Progenitor cell of endocrine pancreas (in vitro differentiated cells): ENCODE measurements around the gene RFPL2. TPM values are rescaled to one million over a fixed set of nuclear protein-coding genes. Genes with fewer than 3 reads are reported as not detected.

Experiments used
- DNase-seq: peaks from one replicate; pipeline ENCODE4 v3.0.0; 2021; ENCODE audit warnings: low spot score; ENCODE audit not compliant: unreplicated experiment
- H3K27ac Mint-ChIP-seq: 2 replicates; pipeline ENCODE4 v1.8.0; 2021; ENCODE audit warnings: mild to moderate bottlenecking, moderate library complexity, mixed read lengths
- H3K27me3 Mint-ChIP-seq: 2 replicates; pipeline ENCODE4 v1.8.0; 2021; ENCODE audit warnings: mixed read lengths
- H3K36me3 Mint-ChIP-seq: 2 replicates; pipeline ENCODE4 v1.8.0; 2022; ENCODE audit warnings: mixed read lengths; ENCODE audit not compliant: insufficient read depth
- H3K4me1 Mint-ChIP-seq: 2 replicates; pipeline ENCODE4 v1.8.0; 2021; ENCODE audit warnings: low read depth, mixed read lengths
- H3K4me3 Mint-ChIP-seq: 2 replicates; pipeline ENCODE4 v1.8.0; 2021; ENCODE audit warnings: low read depth, mild to moderate bottlenecking, moderate library complexity, mixed read lengths
- H3K9me3 Mint-ChIP-seq: 2 replicates; pipeline ENCODE4 v1.8.0; 2021; ENCODE audit warnings: low read depth, mixed read lengths
- total RNA-seq: library from RNA; stranded (reverse); gene quantifications from 2 replicates; pipeline ENCODE4 v1.2.1, GENCODE V29; 2021
- TF ChIP-seq, protein P1 (sequence below): fragments of 200-600 bp; sonication (generic); IDR thresholded peaks from one replicate; pipeline ENCODE4 v1.5.0; 2021; ENCODE audit warnings: antibody characterized with exemption, mild to moderate bottlenecking; ENCODE audit not compliant: unreplicated experiment

Gene RFPL2
- total RNA-seq, 1 donor from 2014 or later = 1.0 TPM

DNA sequence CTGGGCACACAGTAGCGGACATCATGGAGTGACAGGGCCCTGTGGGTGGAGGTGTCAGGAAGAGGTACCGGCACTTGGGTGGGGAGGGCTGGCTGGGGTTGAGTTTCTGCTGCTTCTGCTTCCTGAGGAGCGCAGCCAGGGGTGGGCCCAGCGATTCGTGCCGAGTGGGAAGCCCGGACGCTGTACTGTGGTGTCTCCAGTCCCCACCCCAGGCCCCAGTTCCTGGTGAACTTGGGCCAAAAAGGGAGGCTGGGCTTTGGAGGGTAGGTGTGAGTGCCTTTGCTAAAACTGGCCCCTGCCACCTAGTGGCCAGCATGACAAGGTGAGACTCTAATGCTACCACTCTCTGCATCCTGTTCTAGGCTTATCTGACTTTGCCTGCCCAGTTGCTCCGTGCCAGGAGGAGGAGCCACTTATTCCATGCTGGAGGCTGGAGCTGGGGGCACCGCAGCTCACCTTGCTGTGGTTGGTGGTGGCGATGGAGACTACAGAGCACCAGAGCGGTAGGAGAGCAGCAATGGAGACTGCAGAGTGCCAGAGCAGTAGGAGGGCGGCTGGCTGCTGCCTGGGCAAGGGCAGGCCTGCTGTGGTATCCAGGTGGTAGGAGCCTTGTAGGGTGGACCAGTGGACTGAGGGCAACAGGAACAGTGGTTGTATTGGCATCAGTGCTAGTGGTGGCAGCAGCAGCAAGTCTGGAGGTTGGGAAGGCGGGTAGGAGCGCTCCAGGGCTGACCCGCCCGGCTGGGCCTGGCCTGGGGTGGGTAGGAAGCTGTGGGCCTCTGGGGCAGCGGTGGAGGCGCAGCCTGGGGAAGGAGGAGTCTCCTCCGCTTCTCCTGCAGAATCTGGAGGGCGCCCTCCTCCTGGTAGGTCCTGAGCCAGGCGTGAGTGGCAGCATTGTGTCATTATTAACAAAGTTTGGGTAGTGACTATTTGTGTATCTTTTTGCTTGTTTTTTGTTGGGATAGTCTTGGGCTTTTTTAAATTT lies 2.2 kb upstream of the RFPL2 start:
- Mint-ChIP-seq H3K4me3 (peak overlapping the region; percentile 31), H3K27me3 (peaks cover 39% of the 10 kb centered on the region), H3K36me3 (no peaks in the 10 kb centered on the region), H3K4me1 (peaks cover 10% of the 10 kb centered on the region), H3K27ac (no peak overlapping the region), H3K9me3 (no peaks in the 10 kb centered on the region)
- no peak for DNase-seq
- TF ChIP-seq, protein P1, sequence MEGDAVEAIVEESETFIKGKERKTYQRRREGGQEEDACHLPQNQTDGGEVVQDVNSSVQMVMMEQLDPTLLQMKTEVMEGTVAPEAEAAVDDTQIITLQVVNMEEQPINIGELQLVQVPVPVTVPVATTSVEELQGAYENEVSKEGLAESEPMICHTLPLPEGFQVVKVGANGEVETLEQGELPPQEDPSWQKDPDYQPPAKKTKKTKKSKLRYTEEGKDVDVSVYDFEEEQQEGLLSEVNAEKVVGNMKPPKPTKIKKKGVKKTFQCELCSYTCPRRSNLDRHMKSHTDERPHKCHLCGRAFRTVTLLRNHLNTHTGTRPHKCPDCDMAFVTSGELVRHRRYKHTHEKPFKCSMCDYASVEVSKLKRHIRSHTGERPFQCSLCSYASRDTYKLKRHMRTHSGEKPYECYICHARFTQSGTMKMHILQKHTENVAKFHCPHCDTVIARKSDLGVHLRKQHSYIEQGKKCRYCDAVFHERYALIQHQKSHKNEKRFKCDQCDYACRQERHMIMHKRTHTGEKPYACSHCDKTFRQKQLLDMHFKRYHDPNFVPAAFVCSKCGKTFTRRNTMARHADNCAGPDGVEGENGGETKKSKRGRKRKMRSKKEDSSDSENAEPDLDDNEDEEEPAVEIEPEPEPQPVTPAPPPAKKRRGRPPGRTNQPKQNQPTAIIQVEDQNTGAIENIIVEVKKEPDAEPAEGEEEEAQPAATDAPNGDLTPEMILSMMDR = peak; percentile 61

DNA sequence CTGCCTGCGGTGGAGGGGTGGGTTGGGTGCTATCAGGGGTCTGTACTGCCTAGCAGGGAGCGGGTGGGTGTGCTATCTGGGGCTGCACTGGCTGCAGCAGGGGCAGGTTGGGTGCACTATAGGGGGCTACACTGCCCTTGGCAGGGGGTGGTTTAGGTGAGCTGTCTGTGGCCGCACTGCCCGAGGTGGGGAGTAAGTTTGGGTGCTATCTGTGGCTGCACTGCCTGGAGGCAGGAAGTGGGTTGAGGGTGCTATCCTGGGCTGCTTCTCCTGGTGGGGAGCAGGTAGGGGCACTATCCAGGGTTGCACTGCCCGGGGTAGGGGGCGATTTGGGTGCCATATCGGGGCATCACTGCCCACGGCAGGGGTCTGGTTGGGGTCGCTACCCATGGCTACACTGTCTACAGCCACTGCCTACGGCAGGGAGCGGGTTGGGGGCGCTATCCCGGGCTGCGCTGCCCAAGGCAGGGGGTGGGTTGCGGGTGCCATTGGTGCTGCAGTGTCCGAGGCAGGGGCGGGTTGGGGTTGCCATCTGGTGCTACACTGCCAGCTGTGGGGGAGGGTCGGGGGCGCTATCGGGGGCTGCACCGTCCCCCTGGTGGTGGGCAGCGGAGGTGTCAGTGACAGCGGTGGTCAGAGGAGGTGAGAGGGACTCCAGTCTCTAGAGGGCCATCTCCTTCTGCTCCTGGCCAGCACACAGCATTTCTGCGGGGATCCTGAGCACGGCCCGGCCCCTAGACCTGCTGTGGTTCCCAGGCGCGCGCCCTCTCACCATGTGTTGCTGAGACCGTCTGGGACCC lies 1.3 kb upstream of the RFPL2 start:
- no peak for DNase-seq
- peak overlapping the region; percentile 31 for H3K4me3 Mint-ChIP-seq
- H3K4me1 Mint-ChIP-seq = peaks cover 10% of the 10 kb centered on the region
- no peaks in the 10 kb centered on the region for H3K36me3 Mint-ChIP-seq
- TF ChIP-seq, protein P1 = no peak
- peaks cover 40% of the 10 kb centered on the region for H3K27me3 Mint-ChIP-seq
- H3K27ac Mint-ChIP-seq = no peak overlapping the region
- H3K9me3 Mint-ChIP-seq = no peaks in the 10 kb centered on the region

DNA sequence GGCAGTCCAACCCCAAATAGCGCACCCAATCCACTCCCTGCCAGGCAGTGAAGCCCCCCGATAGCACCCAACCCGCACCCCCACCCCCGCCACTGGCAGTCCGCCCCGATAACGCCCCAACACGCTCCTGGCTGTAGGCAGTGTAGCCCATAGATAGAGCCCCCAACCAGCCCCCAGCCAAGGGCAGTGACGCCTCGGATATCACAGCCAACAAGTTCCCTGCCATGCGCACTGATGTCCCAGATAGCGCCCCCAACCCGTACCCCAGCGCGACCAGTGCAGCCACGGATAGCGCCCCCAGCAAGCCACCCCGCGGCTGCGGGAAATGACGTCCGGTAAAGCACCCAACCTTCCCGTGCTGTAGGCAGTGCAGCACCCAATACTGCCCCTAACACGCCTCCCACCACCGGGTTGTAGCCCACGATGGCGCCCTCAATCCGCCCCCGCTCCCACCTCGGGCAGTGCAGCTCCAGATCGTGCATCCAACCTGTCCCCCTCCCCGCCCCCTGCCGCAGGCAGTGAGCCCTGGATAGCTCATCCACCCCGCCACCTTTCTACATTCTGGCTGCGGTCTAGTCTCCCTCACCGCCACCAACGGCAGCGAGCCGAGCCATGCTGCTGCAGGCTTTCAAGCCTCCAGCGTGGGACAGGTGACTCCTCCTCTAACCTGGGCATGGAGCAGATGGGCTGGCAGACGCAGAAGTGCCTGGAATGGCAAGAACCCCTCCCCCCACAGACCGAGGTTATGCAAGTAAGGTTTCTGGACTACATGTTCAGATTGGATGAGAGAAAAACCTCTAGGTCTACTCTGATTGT lies 625 bp downstream of the RFPL2 start:
- TF ChIP-seq, protein P1 = no peak
- H3K4me3 Mint-ChIP-seq = peak overlapping the region; percentile 81

DNA sequence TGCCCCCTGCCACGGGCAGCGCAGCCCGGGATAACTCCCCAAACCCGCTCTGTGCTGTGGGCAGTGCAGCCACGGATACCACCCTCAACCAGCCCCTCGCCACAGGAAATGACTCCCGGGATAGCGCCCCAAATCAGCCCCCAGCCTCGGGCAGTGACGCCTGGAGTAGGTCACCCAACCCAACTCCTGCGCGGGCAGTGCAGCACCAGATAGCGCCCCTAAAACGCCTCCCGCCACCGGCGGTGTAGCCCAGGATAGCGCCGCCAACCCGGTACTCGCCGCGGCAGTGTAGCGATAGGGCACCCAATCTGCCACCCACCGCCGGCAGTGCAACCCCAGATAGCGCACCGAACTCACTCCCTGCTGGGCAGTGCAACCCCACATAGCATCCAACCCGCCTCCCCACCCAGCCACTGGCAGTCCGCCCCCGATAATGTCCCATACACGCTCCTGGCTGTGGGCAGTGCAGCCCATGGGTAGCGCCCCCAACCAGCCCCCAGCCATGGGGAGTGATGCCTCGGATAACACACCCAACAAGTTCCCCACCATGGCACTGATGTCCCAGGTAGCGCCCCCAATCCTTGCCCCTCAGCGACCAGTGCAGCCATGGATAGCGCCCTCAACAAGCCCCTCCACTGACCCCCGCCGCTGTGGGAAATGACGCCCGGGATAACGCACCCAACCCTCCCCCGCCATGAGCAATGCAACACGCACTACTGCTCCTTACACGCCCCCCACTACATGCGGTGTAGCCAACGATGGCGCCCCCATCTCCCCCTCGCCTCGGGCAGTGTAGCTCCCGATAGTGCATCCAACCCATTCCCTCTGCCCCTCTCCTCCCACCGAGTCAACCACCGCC lies 1.5 kb downstream of the RFPL2 start:
- no peak overlapping the region for H3K27ac Mint-ChIP-seq
- H3K36me3 Mint-ChIP-seq = no peaks in the 10 kb centered on the region
- peaks cover 45% of the 10 kb centered on the region for H3K27me3 Mint-ChIP-seq
- TF ChIP-seq, protein P1 = no peak
- peaks cover 16% of the 10 kb centered on the region for H3K4me1 Mint-ChIP-seq
- H3K9me3 Mint-ChIP-seq = no peaks in the 10 kb centered on the region
- H3K4me3 Mint-ChIP-seq = peak overlapping the region; percentile 81
- no peak for DNase-seq

More for the DNA sequence above, 625 bp downstream of the RFPL2 start:
- Mint-ChIP-seq H3K27me3 (peaks cover 45% of the 10 kb centered on the region), H3K9me3 (no peaks in the 10 kb centered on the region), H3K36me3 (no peaks in the 10 kb centered on the region), H3K4me1 (peaks cover 13% of the 10 kb centered on the region), H3K27ac (peak overlapping the region; percentile 21)
- DNase-seq = no peak
